Ishikawa (cell line): ENCODE measurements around the gene VTI1A.

ENCODE experiments used
- CEBPB ChIP-seq: IDR thresholded peaks from 2 replicates; pipeline ENCODE4 v1.6.1; 2012
- CREB1 ChIP-seq: IDR thresholded peaks from 2 replicates; pipeline ENCODE4 v1.6.1; 2012; ENCODE audit warnings: low read depth
- EGR1 ChIP-seq: IDR thresholded peaks from 2 replicates; pipeline ENCODE4 v1.6.1; 2012
- EP300 ChIP-seq: IDR thresholded peaks from 2 replicates; pipeline ENCODE4 v1.6.1; 2012; ENCODE audit warnings: borderline replicate concordance
- FOXM1 ChIP-seq: IDR thresholded peaks from 2 replicates; pipeline ENCODE4 v1.6.1; 2012; ENCODE audit warnings: low read depth, borderline replicate concordance
- MAX ChIP-seq: IDR thresholded peaks from 2 replicates; pipeline ENCODE4 v1.6.1; 2012
- NFIC ChIP-seq: IDR thresholded peaks from 2 replicates; pipeline ENCODE4 v1.6.1; 2012
- RAD21 ChIP-seq: IDR thresholded peaks from 2 replicates; pipeline ENCODE4 v1.6.1; 2012; ENCODE audit warnings: low read depth
- REST ChIP-seq: IDR thresholded peaks from 2 replicates; pipeline ENCODE4 v1.6.1; 2012; ENCODE audit warnings: low read depth, mild to moderate bottlenecking
- TAF1 ChIP-seq: IDR thresholded peaks from 2 replicates; pipeline ENCODE4 v1.6.1; 2012; ENCODE audit warnings: low read depth, mild to moderate bottlenecking
- TCF12 ChIP-seq: IDR thresholded peaks from 2 replicates; pipeline ENCODE4 v1.6.1; 2012; ENCODE audit warnings: low read depth
- TEAD4 ChIP-seq: IDR thresholded peaks from 2 replicates; pipeline ENCODE4 v1.6.1; 2012
- USF1 ChIP-seq: IDR thresholded peaks from 2 replicates; pipeline ENCODE4 v1.6.1; 2012
- YY1 ChIP-seq: IDR thresholded peaks from 2 replicates; pipeline ENCODE4 v1.6.1; 2012; ENCODE audit warnings: low read depth
- ZBTB7A ChIP-seq: IDR thresholded peaks from 2 replicates; pipeline ENCODE4 v1.6.1; 2012; ENCODE audit warnings: low read depth

Gene VTI1A

GRCh38 chr10:112769081-112769480, 322.1 kb downstream of the VTI1A start:
- TF ChIP-seq EGR1 (no peak), ZBTB7A (no peak), REST (no peak), CREB1 (no peak), RAD21 (no peak), CEBPB (no peak), FOXM1 (no peak), USF1 (no peak), TEAD4 (no peak)

- no peak for TF ChIP-seq YY1
- no peak for TF ChIP-seq NFIC
- no peak for TF ChIP-seq FOXM1
- no peak for TF ChIP-seq RAD21
- TF ChIP-seq TAF1, result no peak
- no peak for TF ChIP-seq USF1
These were observed 322.8 kb downstream of the VTI1A start for GRCh38 chr10:112769611-112770370.

GRCh38 chr10:112771733-112772132, 324.7 kb downstream of the VTI1A start:
- no peak for TF ChIP-seq ZBTB7A
- TF ChIP-seq NFIC, result no peak
- no peak for TF ChIP-seq TAF1
- no peak for TF ChIP-seq EGR1
- TF ChIP-seq MAX, result no peak
- no peak for TF ChIP-seq EP300
- no peak for TF ChIP-seq USF1
- TF ChIP-seq YY1, result no peak
- no peak for TF ChIP-seq CEBPB
- TF ChIP-seq TEAD4, result no peak
- TF ChIP-seq REST, result no peak
- TF ChIP-seq CREB1, result no peak
- no peak for TF ChIP-seq FOXM1
- no peak for TF ChIP-seq RAD21
- TF ChIP-seq TCF12, result no peak

GRCh38 chr10:112773783-112774182, 326.8 kb downstream of the VTI1A start:
- TF ChIP-seq EGR1 (no peak), EP300 (no peak), USF1 (no peak), FOXM1 (no peak), TEAD4 (no peak), YY1 (no peak), CEBPB (no peak), CREB1 (no peak), ZBTB7A (no peak), REST (no peak), RAD21 (no peak), MAX (no peak)
